HS-5 (cell line): Measurements from ENCODE around the gene ALG1L2.
"Not testable (repeated sequence)": the region's sequence is repeated elsewhere in the genome, so short reads cannot be mapped to it uniquely, and the experiment has no call there.

Source experiments
- DNase-seq: peaks from one replicate; pipeline ENCODE4 v3.0.0-alpha.2; 2012; ENCODE audit warnings: low read depth

Gene ALG1L2

GRCh38 chr3:130094491-130094941 is 12.9 kb downstream of the ALG1L2 start:
- DNase-seq = not testable (repeated sequence)

DNA sequence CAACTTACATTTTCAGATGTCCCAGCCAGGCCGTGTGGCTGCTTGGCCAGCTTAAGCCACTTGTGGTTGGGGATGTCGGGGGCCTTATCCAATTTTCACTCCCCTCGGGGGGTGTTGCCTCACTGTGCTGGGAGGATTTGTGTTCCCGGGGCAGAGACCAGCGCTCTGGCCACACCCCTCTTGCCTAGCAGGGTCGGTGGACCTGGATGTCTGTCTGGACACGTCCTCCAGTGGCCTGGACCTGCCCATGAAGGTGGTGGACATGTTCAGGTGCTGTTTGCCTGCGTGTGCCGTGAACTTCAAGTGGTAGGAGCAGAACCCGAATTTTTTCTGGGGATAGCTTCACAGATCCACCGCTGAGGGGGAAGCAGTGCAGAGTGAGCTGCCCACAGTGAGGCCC is 14.2 kb downstream of the ALG1L2 start:
- DNase-seq = not testable (repeated sequence)

DNA sequence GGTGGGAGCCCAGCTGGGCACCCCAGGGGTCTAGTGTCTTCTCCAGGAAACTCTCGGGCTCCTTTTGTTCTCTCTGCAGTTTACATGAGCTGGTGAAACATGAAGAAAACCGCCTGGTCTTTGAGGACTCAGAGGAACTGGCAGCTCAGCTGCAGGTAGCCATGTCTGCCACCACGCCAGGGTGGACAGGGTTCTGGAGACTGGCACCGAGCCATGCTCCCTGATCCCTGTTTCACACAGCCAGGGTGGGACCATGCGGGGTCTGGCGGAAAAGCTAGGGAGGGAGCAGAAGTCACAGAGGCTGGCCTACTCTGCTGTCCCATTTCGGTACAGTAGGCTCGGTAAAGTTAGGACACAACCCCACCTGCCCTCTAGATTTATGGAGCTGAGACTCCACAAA is 15.5 kb downstream of the ALG1L2 start:
- not testable (repeated sequence) for DNase-seq

- not testable (repeated sequence) for DNase-seq
Observed at GRCh38 chr3:130097690-130098638, 16.3 kb downstream of the ALG1L2 start.

DNA sequence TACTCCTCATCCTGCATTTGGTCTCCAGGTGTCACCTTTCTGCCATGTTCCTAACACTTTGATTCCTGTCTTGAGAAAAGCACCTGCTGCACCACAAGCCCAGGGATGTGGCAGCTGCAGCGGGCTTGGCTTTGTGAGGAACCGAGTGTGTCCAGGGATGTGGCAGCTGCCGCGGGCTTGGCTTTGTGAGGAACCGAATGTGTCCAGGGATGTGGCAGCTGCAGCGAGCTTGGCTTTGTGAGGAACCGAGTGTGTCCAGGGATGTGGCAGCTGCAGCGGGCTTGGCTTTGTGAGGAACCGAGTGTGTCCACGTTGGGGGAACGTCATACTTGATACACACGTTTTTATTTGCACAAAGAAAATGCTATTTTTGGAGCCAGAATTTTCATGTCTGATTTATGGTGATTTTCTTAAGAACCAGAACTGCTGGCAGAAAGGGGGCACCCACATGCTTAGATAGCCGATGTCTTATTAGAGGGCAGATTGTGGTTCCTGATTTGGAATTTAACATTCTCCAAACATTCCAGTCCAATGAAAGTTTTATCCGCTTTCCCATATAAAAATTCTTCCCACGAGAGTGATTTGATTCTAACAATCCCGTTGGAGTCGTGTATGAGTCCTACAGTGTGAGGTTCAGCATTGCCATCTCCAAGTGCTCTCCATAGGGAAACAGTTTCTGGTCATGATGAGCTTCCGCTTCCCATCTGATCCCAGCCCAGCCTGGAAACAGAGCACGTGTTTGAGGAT is 17.2 kb downstream of the ALG1L2 start:
- DNase-seq = not testable (repeated sequence)

- not testable (repeated sequence) for DNase-seq
Observed at GRCh38 chr3:130102545-130102944, 20.9 kb downstream of the ALG1L2 start.

GRCh38 chr3:130104191-130104590 is 22.6 kb downstream of the ALG1L2 start:
- not testable (repeated sequence) for DNase-seq

GRCh38 chr3:130107333-130107995 is 25.8 kb downstream of the ALG1L2 start:
- DNase-seq = not testable (repeated sequence)

GRCh38 chr3:130108836-130109585 is 27.4 kb downstream of the ALG1L2 start:
- not testable (repeated sequence) for DNase-seq

- peak; percentile 37 for DNase-seq
Observed at GRCh38 chr3:130110386-130111169, 28.9 kb downstream of the ALG1L2 start.

- peak; percentile 88 for DNase-seq
Observed at GRCh38 chr3:130111185-130111864, 29.7 kb downstream of the ALG1L2 start.

DNA sequence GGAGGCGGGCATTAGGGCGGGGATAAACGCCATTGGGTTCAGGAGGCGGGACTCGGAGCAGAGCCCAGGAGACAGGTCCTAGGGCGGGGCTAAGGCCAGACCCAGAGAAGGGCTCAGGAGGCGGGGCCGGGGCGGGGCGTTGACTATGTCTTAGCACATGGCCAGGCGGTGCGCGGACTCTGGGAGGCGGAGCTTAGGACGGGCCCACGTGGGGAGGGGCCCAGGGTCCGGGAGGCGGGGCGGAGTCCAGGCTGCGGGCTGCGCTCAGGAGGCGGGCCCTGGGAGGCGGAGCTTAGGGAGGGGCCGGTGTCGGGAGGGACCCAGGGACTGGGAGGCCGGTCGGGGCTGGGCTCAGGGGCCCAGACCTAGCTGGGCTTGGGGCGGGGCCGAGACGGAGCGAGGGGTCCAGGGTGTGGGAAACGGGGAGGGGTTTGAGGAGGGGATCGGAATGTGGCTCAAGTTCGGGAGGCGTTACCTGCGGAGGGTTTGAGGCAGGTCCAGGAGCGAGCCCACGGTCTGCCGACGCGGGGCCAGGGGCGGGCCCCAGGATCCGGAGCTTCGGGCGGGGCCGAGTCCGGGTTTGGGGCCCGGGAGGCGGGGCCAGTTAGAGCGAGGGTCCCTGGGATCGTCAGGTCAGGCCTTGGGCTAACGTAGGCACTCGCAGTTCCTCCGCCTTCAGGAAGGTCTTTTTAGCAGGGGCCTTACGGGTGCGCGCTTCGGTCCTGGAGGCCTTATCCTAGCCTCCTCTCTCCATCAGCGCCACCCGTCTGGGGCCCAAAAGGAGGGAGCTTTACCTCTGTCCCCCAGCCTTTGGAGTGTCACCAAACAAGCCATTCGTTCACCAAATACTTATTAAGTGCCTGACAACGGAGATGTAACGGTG is 30.5 kb downstream of the ALG1L2 start:
- DNase-seq = peak; percentile 60

DNA sequence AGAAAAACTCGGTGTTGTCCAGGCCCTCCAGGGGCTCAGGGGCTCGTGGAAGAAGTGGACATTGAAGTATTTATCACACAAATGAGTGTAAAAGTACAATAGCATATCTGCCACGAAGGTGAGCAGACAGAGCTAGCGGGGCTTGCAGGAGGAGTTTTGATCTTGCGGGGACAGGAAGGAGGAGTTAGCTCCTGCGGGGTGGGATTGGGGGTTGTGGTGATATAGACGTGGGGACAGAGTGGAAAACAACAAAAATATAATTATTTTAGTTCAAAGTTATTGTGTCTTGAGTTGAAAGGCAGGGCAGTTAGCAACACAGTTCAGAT is 31.1 kb downstream of the ALG1L2 start:
- DNase-seq = not testable (repeated sequence)

- DNase-seq = not testable (repeated sequence)
Observed at GRCh38 chr3:130115400-130115799, 33.8 kb downstream of the ALG1L2 start.

- DNase-seq = no peak
Observed at GRCh38 chr3:130117933-130118332, 36.3 kb downstream of the ALG1L2 start.

DNA sequence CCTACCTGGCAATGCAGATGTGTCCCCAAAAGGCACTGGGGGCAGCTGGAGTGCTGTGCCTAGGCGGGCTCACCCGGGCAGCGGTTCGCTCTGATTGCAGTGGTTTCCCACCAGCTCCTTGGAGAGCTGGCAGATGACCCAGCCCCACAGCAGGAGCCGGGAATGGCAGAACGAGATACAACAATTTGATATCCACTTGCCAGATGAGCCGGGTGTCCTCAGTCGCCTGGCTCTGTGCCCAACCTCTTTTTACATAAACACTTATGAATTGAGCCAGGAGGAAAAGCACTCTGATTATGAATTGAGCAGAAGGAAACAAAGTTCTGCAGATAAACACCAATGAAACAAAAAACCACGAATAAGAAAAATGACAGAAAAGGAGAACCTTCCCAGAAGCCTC is 38.2 kb downstream of the ALG1L2 start:
- DNase-seq = not testable (repeated sequence)

- DNase-seq = not testable (repeated sequence)
Observed at GRCh38 chr3:130120291-130120690, 38.7 kb downstream of the ALG1L2 start.

DNA sequence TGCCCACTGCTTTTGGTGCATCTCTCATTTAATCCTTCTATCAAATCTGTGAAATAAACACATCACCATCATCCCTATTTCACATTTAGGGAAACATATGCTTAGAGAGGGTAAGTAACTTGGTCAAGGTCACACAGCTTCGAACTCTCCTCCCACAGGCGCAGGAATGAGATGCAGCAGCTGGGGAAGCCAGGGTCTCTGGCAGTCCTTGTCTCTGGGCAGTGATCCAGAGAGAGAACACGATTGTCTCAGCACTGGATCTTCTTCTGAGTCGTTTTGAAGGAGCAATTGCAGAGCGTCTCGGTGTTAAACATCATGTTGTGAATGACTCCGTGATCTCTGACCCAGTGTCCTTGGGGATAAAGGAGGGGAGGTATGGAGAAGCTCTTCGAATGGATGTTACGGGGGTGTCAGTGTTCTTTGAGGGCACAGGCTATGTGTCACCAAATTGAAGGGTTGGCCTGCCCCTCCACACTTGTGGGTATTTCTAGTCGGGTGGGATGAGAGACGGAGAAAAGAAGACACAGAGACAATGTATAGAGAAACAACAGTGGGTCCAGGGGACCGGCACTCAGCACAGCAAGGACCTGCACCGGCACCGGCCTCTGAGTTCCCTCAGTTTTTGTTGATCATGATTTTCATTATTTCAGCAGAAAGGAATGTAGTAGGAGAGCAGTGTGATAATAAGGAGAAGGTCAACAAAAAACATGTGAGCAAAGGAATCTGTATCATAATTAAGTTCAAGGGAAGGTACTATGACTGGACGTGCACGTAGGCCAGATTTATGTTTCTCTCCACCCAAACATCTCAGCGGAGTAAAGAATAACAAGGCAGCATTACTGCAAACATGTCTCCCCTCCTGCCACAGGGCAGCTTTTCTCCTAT is 41.5 kb downstream of the ALG1L2 start:
- DNase-seq = not testable (repeated sequence)
